ENCODE results near the gene ANKRD22. TPM values are rescaled to one million over a fixed set of nuclear protein-coding genes. Genes with fewer than 3 reads are reported as not detected.

The ANKRD22 gene
- total and polyA plus RNA-seq, 4 donors = 0.18 to 1.8 (median 0.25) TPM

- WGBS, 2 donors = 16 to 17% methylated on average over 10 of the region's 10 CpGs
- Histone ChIP-seq H3K27ac (ENCODE audit: low read depth in 1 of 2, low read length in 2 of 2) (no peak overlapping the region), H3K36me3 (ENCODE audit: control insufficient read depth in 1 of 2, insufficient read depth in 2 of 2, low read length in 1 of 2) (no peaks in the 10 kb centered on the region), H3K9me3 (ENCODE audit: control insufficient read depth, low read length) (no peaks in the 10 kb centered on the region), H3K4me3 (ENCODE audit: low read length in 2 of 2) (no peak overlapping the region), H3K27me3 (ENCODE audit: control insufficient read depth in 1 of 2, insufficient read depth in 2 of 2, low read length in 1 of 2) (no peaks in the 10 kb centered on the region), H3K4me1 (ENCODE audit: control insufficient read depth in 1 of 2, insufficient read depth in 2 of 2, low read length in 2 of 2) (no peaks in the 10 kb centered on the region)
- ATAC-seq (ENCODE audit: low FRiP score) (peak; percentile 92), DNase-seq (peak; percentile 91 to 95)
- intact Hi-C loops (cut with DNase I) = loop anchor here (2.0 to 10.0 kb wide), 4 partner anchors 97 to 377 kb away; partner anchors contain the start of gene FAS (in 2 of the 2)
Observed at GRCh38 chr10:88835096-88835909, 16.3 kb downstream of the ANKRD22 start.

GRCh38 chr10:88833723-88834122, 17.9 kb downstream of the ANKRD22 start:
- DNase-seq (peak in 1 of 2 donors; percentile 44), ATAC-seq (ENCODE audit: low FRiP score) (no peak)
- Histone ChIP-seq H3K36me3 (ENCODE audit: control insufficient read depth in 1 of 2, insufficient read depth in 2 of 2, low read length in 1 of 2) (no peaks in the 10 kb centered on the region), H3K4me1 (ENCODE audit: control insufficient read depth in 1 of 2, insufficient read depth in 2 of 2, low read length in 2 of 2) (no peaks in the 10 kb centered on the region), H3K27ac (ENCODE audit: low read depth in 1 of 2, low read length in 2 of 2) (no peak overlapping the region), H3K4me3 (ENCODE audit: low read length in 2 of 2) (no peak overlapping the region), H3K9me3 (ENCODE audit: control insufficient read depth, low read length) (no peaks in the 10 kb centered on the region), H3K27me3 (ENCODE audit: control insufficient read depth in 1 of 2, insufficient read depth in 2 of 2, low read length in 1 of 2) (no peaks in the 10 kb centered on the region)
- 49 to 61% methylated on average over 2 of the region's 2 CpGs for WGBS, 2 donors
- intact Hi-C loops (cut with DNase I) = loop anchor here (2.0 to 10.0 kb wide), 2 partner anchors 99 to 191 kb away; no protein-coding TSS in a partner anchor

- Histone ChIP-seq H3K27ac (ENCODE audit: low read depth in 1 of 2, low read length in 2 of 2) (no peak overlapping the region), H3K36me3 (ENCODE audit: control insufficient read depth in 1 of 2, insufficient read depth in 2 of 2, low read length in 1 of 2) (no peaks in the 10 kb centered on the region), H3K27me3 (ENCODE audit: control insufficient read depth in 1 of 2, insufficient read depth in 2 of 2, low read length in 1 of 2) (no peaks in the 10 kb centered on the region), H3K4me1 (ENCODE audit: control insufficient read depth in 1 of 2, insufficient read depth in 2 of 2, low read length in 2 of 2) (no peaks in the 10 kb centered on the region), H3K9me3 (ENCODE audit: control insufficient read depth, low read length) (no peaks in the 10 kb centered on the region), H3K4me3 (ENCODE audit: low read length in 2 of 2) (no peak overlapping the region)
- 93 to 96% methylated on average over 2 of the region's 2 CpGs for WGBS, 2 donors
- DNase-seq (no peak), ATAC-seq (ENCODE audit: low FRiP score) (no peak)
- intact Hi-C loops (cut with DNase I) = loop anchor here in 1 of 2 donors (10.0 kb wide), 1 partner anchor 192 kb away; no protein-coding TSS in a partner anchor
Observed at GRCh38 chr10:88833156-88833555, 18.5 kb downstream of the ANKRD22 start.

- H3K4me3 ChIP-seq (ENCODE audit: low read length in 2 of 2) = no peak overlapping the region
- H3K36me3 ChIP-seq (ENCODE audit: control insufficient read depth in 1 of 2, insufficient read depth in 2 of 2, low read length in 1 of 2) = no peaks in the 10 kb centered on the region
- DNase-seq (no peak), ATAC-seq (ENCODE audit: low FRiP score) (no peak)
- H3K4me1 ChIP-seq (ENCODE audit: control insufficient read depth in 1 of 2, insufficient read depth in 2 of 2, low read length in 2 of 2) = no peaks in the 10 kb centered on the region
- H3K27me3 ChIP-seq (ENCODE audit: control insufficient read depth in 1 of 2, insufficient read depth in 2 of 2, low read length in 1 of 2) = no peaks in the 10 kb centered on the region
- H3K9me3 ChIP-seq (ENCODE audit: control insufficient read depth, low read length) = no peaks in the 10 kb centered on the region
- H3K27ac ChIP-seq (ENCODE audit: low read depth in 1 of 2, low read length in 2 of 2) = no peak overlapping the region
- intact Hi-C loops (cut with DNase I) = loop anchor here in 1 of 2 donors (10.0 kb wide), 1 partner anchor 192 kb away; no protein-coding TSS in a partner anchor
Observed at GRCh38 chr10:88832376-88832775, 19.3 kb downstream of the ANKRD22 start.

GRCh38 chr10:88831709-88832108, 19.9 kb downstream of the ANKRD22 start:
- Histone ChIP-seq H3K9me3 (ENCODE audit: control insufficient read depth, low read length) (no peaks in the 10 kb centered on the region), H3K4me1 (ENCODE audit: control insufficient read depth in 1 of 2, insufficient read depth in 2 of 2, low read length in 2 of 2) (no peaks in the 10 kb centered on the region), H3K27me3 (ENCODE audit: control insufficient read depth in 1 of 2, insufficient read depth in 2 of 2, low read length in 1 of 2) (no peaks in the 10 kb centered on the region), H3K4me3 (ENCODE audit: low read length in 2 of 2) (no peak overlapping the region), H3K27ac (ENCODE audit: low read depth in 1 of 2, low read length in 2 of 2) (no peak overlapping the region), H3K36me3 (ENCODE audit: control insufficient read depth in 1 of 2, insufficient read depth in 2 of 2, low read length in 1 of 2) (no peaks in the 10 kb centered on the region)
- intact Hi-C loops (cut with DNase I) = loop anchor here in 1 of 2 donors (10.0 kb wide), 1 partner anchor 193 kb away; no protein-coding TSS in a partner anchor
- no peak for DNase-seq
- ATAC-seq (ENCODE audit: low FRiP score) = no peak
- WGBS, 2 donors = 73 to 76% methylated on average over 8 of the region's 8 CpGs

GRCh38 chr10:88830643-88831268, 20.9 kb downstream of the ANKRD22 start:
- no peak for ATAC-seq (ENCODE audit: low FRiP score)
- Histone ChIP-seq H3K36me3 (ENCODE audit: control insufficient read depth in 1 of 2, insufficient read depth in 2 of 2, low read length in 1 of 2) (no peaks in the 10 kb centered on the region), H3K27me3 (ENCODE audit: control insufficient read depth in 1 of 2, insufficient read depth in 2 of 2, low read length in 1 of 2) (no peaks in the 10 kb centered on the region), H3K4me1 (ENCODE audit: control insufficient read depth in 1 of 2, insufficient read depth in 2 of 2, low read length in 2 of 2) (no peaks in the 10 kb centered on the region), H3K27ac (ENCODE audit: low read depth in 1 of 2, low read length in 2 of 2) (no peak overlapping the region), H3K4me3 (ENCODE audit: low read length in 2 of 2) (no peak overlapping the region), H3K9me3 (ENCODE audit: control insufficient read depth, low read length) (no peaks in the 10 kb centered on the region)
- intact Hi-C loops (cut with DNase I) = loop anchor here in 1 of 2 donors (10.0 kb wide), 1 partner anchor 194 kb away; no protein-coding TSS in a partner anchor
- DNase-seq = no peak
- WGBS, 2 donors = 80 to 81% methylated on average over 9 of the region's 9 CpGs

GRCh38 chr10:88828310-88828709, 23.3 kb downstream of the ANKRD22 start:
- WGBS, 2 donors = 58 to 60% methylated on average over 1 of the region's 1 CpG
- DNase-seq (no peak), ATAC-seq (ENCODE audit: low FRiP score) (no peak)
- H3K27me3 ChIP-seq (ENCODE audit: control insufficient read depth in 1 of 2, insufficient read depth in 2 of 2, low read length in 1 of 2) = no peaks in the 10 kb centered on the region
- no peaks in the 10 kb centered on the region for H3K4me1 ChIP-seq (ENCODE audit: control insufficient read depth in 1 of 2, insufficient read depth in 2 of 2, low read length in 2 of 2)
- no peak overlapping the region for H3K4me3 ChIP-seq (ENCODE audit: low read length in 2 of 2)
- H3K27ac ChIP-seq (ENCODE audit: low read depth in 1 of 2, low read length in 2 of 2) = no peak overlapping the region
- H3K9me3 ChIP-seq (ENCODE audit: control insufficient read depth, low read length) = no peaks in the 10 kb centered on the region
- intact Hi-C loops (cut with DNase I) = no loop called here
- H3K36me3 ChIP-seq (ENCODE audit: control insufficient read depth in 1 of 2, insufficient read depth in 2 of 2, low read length in 1 of 2) = no peaks in the 10 kb centered on the region

GRCh38 chr10:88827671-88828070, 24.0 kb downstream of the ANKRD22 start:
- ATAC-seq (ENCODE audit: low FRiP score) (no peak), DNase-seq (no peak)
- no peak overlapping the region for H3K4me3 ChIP-seq (ENCODE audit: low read length in 2 of 2)
- intact Hi-C loops (cut with DNase I) = no loop called here
- no peaks in the 10 kb centered on the region for H3K9me3 ChIP-seq (ENCODE audit: control insufficient read depth, low read length)
- H3K4me1 ChIP-seq (ENCODE audit: control insufficient read depth in 1 of 2, insufficient read depth in 2 of 2, low read length in 2 of 2) = no peaks in the 10 kb centered on the region
- 90 to 91% methylated on average over 2 of the region's 2 CpGs for WGBS, 2 donors
- H3K27ac ChIP-seq (ENCODE audit: low read depth in 1 of 2, low read length in 2 of 2) = no peak overlapping the region
- H3K27me3 ChIP-seq (ENCODE audit: control insufficient read depth in 1 of 2, insufficient read depth in 2 of 2, low read length in 1 of 2) = no peaks in the 10 kb centered on the region
- H3K36me3 ChIP-seq (ENCODE audit: control insufficient read depth in 1 of 2, insufficient read depth in 2 of 2, low read length in 1 of 2) = no peaks in the 10 kb centered on the region
